Hepatocyte (in vitro differentiated cells): Measurements from ENCODE around the gene KCNQ1. TPM values are rescaled to one million over a fixed set of nuclear protein-coding genes. Genes with fewer than 3 reads are reported as not detected.

ENCODE experiments used
- DNase-seq: peaks from one replicate; pipeline ENCODE4 v3.0.0-alpha.2; 2016; ENCODE audit warnings: low spot score
- H2AFZ ChIP-seq: fragments of 200-600 bp; sonication (generic); 2 replicates; pipeline ENCODE4 v1.6.0; 2016; ENCODE audit warnings: antibody characterized with exemption, mild to moderate bottlenecking
- H3K27ac ChIP-seq: fragments of 200-600 bp; sonication (generic); 2 replicates; pipeline ENCODE4 v1.5.1; 2016; ENCODE audit warnings: mild to moderate bottlenecking
- H3K27me3 ChIP-seq: fragments of 200-600 bp; sonication (generic); 2 replicates; pipeline ENCODE4 v1.6.1; 2016
- H3K36me3 ChIP-seq: fragments of 200-600 bp; sonication (generic); replicated peaks from 2 replicates; pipeline ENCODE4 v1.5.1; 2016; ENCODE audit warnings: low read depth; ENCODE audit not compliant: insufficient read depth
- H3K4me1 ChIP-seq: fragments of 200-600 bp; sonication (generic); 2 replicates; pipeline ENCODE4 v1.5.1; 2016; ENCODE audit warnings: mild to moderate bottlenecking, moderate library complexity; ENCODE audit not compliant: insufficient read depth
- H3K4me2 ChIP-seq: fragments of 200-600 bp; sonication (generic); 2 replicates; pipeline ENCODE4 v1.6.0; 2016
- H3K4me3 ChIP-seq: fragments of 200-600 bp; sonication (generic); 2 replicates; pipeline ENCODE4 v1.5.1; 2016; ENCODE audit warnings: mild to moderate bottlenecking
- H3K79me2 ChIP-seq: fragments of 200-600 bp; sonication (generic); 2 replicates; pipeline ENCODE4 v1.6.0; 2017; ENCODE audit warnings: mild to moderate bottlenecking
- H3K9me2 ChIP-seq: fragments of 200-600 bp; sonication (generic); replicated peaks from 2 replicates; pipeline ENCODE4 v1.6.0; 2017; ENCODE audit warnings: mild to moderate bottlenecking; ENCODE audit not compliant: insufficient read depth
- H3K9me3 ChIP-seq: fragments of 200-600 bp; sonication (generic); 2 replicates; pipeline ENCODE4 v1.5.1; 2016; ENCODE audit warnings: low read depth, mild to moderate bottlenecking
- H4K20me1 ChIP-seq: fragments of 200-600 bp; sonication (generic); 2 replicates; pipeline ENCODE4 v1.6.0; 2016; ENCODE audit warnings: mild to moderate bottlenecking; ENCODE audit not compliant: insufficient read depth, poor library complexity, severe bottlenecking
- CTCF ChIP-seq: fragments of 200-600 bp; sonication (generic); IDR thresholded peaks from 2 replicates; pipeline ENCODE4 v1.5.1; 2016; ENCODE audit warnings: antibody characterized with exemption, mild to moderate bottlenecking; ENCODE audit not compliant: poor library complexity
- EZH2 ChIP-seq: fragments of 200-600 bp; sonication (generic); IDR thresholded peaks from 2 replicates; pipeline ENCODE4 v1.6.1; 2016; ENCODE audit warnings: antibody characterized with exemption, mild to moderate bottlenecking, borderline replicate concordance
- EZH2phosphoT487 ChIP-seq: fragments of 200-600 bp; sonication (generic); IDR thresholded peaks from one replicate; pipeline ENCODE4 v1.6.1; 2018; ENCODE audit warnings: antibody characterized with exemption, mild to moderate bottlenecking, low read depth, moderate library complexity; ENCODE audit not compliant: unreplicated experiment, severe bottlenecking
- WGBS: methylation state at CpG from one replicate; pipeline ENCODE4 v1.1.6; 2016; ENCODE audit warnings: low lambda C conversion rate; ENCODE audit errors: missing lambda C conversion rate; 5-methylcytosine and 5-hydroxymethylcytosine counted together
- polyA plus RNA-seq: library from polyadenylated mRNA; unstranded; fragments of >200 nt; fragmentation: Nextera tagmentation; extraction: Ambion mirVana; gene quantifications from 2 replicates; pipeline ENCODE4 v1.2.1, GENCODE V29; 2016
- total RNA-seq: library from RNA; depleted of rRNA; stranded (reverse); fragments of >200 nt; gene quantifications from 2 replicates; pipeline ENCODE4 v1.2.3, GENCODE V29; 2014

KCNQ1 gene
- total and polyA plus RNA-seq, 2 experiments from 2014 or later = 1.8 to 6.4 TPM

- Histone ChIP-seq H3K4me1 (peaks cover 74% of the 10 kb centered on the region), H3K79me2 (peaks cover 100% of the 10 kb centered on the region), H3K27ac (peak overlapping the region; percentile 32), H3K4me3 (no peak overlapping the region), H3K9me2 (no peaks in the 10 kb centered on the region), H3K27me3 (no peaks in the 10 kb centered on the region), H4K20me1 (peaks cover 100% of the 10 kb centered on the region), H2AFZ (no peak overlapping the region), H3K36me3 (no peaks in the 10 kb centered on the region), H3K9me3 (no peaks in the 10 kb centered on the region), H3K4me2 (peak overlapping the region; percentile 74)
- DNase-seq = no peak
- TF ChIP-seq EZH2phosphoT487 (no peak), CTCF (peak; percentile 15)
- 71% methylated on average over 18 of the region's 18 CpGs for WGBS
Measured at GRCh38 chr11:2693271-2694261, 248.8 kb downstream of the KCNQ1 start.

DNA sequence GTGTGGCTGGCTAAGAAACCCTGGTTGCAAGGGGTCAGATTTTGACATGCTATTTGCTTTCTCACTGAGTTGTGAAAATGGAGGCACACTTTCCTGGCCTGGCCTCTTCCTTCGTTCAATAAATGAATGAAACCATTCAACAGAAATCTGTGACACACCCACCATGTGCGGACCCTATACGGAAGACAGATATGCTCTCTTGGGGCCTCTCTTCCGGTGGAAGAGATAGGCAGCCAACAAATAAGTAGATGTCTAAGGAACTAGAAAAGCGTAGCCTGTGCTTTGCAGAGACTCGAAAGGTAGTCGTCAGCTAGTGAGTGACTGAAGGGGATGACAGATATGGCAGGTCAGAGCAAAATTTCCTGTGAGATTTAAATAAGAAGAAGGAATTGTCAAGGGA lies 249.7 kb downstream of the KCNQ1 start:
- Histone ChIP-seq H3K79me2 (peaks cover 100% of the 10 kb centered on the region), H3K36me3 (no peaks in the 10 kb centered on the region), H3K27ac (no peak overlapping the region), H3K4me2 (peak overlapping the region; percentile 74), H3K4me3 (no peak overlapping the region), H3K4me1 (peaks cover 66% of the 10 kb centered on the region), H3K27me3 (no peaks in the 10 kb centered on the region), H4K20me1 (peaks cover 99% of the 10 kb centered on the region), H3K9me3 (no peaks in the 10 kb centered on the region), H2AFZ (no peak overlapping the region), H3K9me2 (no peaks in the 10 kb centered on the region)
- 81% methylated on average over 7 of the region's 7 CpGs for WGBS
- TF ChIP-seq CTCF (no peak), EZH2 (no peak), EZH2phosphoT487 (no peak)
- no peak for DNase-seq

DNA sequence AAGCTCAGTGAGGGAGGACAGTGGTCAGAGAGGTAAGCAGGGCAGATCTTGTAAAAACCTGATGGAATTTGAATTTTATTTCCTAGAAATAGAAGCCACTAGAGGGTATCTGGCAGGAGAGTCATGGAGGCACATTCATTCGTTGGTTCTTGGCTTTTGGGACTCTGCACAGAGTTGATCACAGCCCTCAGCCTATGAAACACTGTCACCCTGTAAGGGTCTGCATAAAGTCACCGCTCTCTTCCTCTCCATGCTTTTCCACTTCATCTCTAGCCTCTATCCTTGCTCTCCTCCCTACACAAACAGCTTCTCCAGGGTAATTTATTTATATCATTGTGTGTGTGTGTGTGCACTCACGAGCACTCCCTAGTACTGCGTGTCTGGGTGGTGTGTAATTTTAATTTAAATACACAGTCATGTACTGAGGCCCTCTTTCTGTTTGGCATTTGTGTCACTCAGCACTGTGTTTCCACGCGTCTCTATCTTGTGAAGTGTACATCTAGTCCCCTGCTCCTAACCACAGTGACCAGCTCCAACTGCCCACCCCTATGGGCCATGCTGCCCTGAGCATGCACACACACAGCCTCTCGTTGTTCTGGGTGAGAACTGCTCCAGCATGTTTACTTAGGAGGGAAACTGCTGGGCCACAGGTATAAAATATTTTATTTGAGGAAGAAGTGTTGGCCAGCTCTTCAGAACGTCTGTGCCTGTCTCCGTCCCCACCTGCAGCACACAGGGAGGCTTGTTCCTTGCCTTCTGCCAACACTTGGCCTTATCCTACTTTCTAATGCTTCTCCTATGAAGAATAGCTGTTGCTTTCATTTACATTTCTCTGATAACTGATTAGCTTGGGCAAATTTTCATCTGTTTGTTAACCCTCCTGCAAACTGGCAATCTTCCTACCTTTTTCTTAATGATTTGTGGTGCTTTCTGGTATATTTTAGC lies 250.5 kb downstream of the KCNQ1 start:
- H3K27me3 ChIP-seq = no peaks in the 10 kb centered on the region
- H4K20me1 ChIP-seq = peaks cover 92% of the 10 kb centered on the region
- no peaks in the 10 kb centered on the region for H3K36me3 ChIP-seq
- no peaks in the 10 kb centered on the region for H3K9me2 ChIP-seq
- H3K4me3 ChIP-seq = no peak overlapping the region
- peaks cover 59% of the 10 kb centered on the region for H3K4me1 ChIP-seq
- peak overlapping the region; percentile 38 for H3K27ac ChIP-seq
- no peak for DNase-seq
- H2AFZ ChIP-seq = no peak overlapping the region
- TF ChIP-seq EZH2 = no peak
- no peak for TF ChIP-seq EZH2phosphoT487
- no peak for TF ChIP-seq CTCF
- no peaks in the 10 kb centered on the region for H3K9me3 ChIP-seq
- 83% methylated on average over 9 of the region's 9 CpGs for WGBS
- H3K4me2 ChIP-seq = peak overlapping the region; percentile 74
- H3K79me2 ChIP-seq = peaks cover 94% of the 10 kb centered on the region
